ENCODE measurements around the gene CYP26A1.

- TF ChIP-seq CTCF (IDR thresholded peaks at IDR 0.05) (no peak), POLR2A (IDR thresholded peaks at IDR 0.05) (no peak)
Measured at GRCh38 chr10:93087846-93088245, 14.2 kb downstream of the CYP26A1 start.

All from tibial nerve (tissue), 3 donors.